Measurements from ENCODE around the gene AATF.

GRCh38 chr17:37086948-37087347 lies 138.2 kb downstream of the AATF start:
- TF ChIP-seq CTCF (IDR thresholded peaks at IDR 0.05) (no peak), POLR2A (IDR thresholded peaks at IDR 0.05) (no peak), EP300 (IDR thresholded peaks at IDR 0.05) (no peak)

Measured in ovary (tissue), 3 donors.